Gastroesophageal sphincter (tissue), 4 donors: Measurements from ENCODE around the gene COL2A1. TPM values are rescaled to one million over a fixed set of nuclear protein-coding genes. Genes with fewer than 3 reads are reported as not detected.

Experiments
- ATAC-seq: fragments of 150-250 bp; one replicate; pipeline ENCODE4 v1.9.1; 2016; ENCODE audit warnings: mild to moderate bottlenecking, moderate library complexity
- H3K27ac ChIP-seq, 4 donors: fragments of 200-600 bp; sonication (generic) in 3 of 4; 1 replicate in 3 of 4; 2 replicates in 1 of 4; pipeline ENCODE4 v1.5.1; 2016 to 2019
- H3K27me3 ChIP-seq: fragments of 200-600 bp; sonication (generic); one replicate; pipeline ENCODE4 v1.5.1; 2019
- H3K36me3 ChIP-seq, 2 donors: fragments of 200-600 bp; sonication (generic); one replicate each; pipeline ENCODE4 v1.5.1; 2019; ENCODE audit warnings: control low read depth in 1 of 2
- H3K4me1 ChIP-seq, 3 donors: fragments of 200-600 bp; sonication (generic); 1 replicate in 2 of 3; 2 replicates in 1 of 3; pipeline ENCODE4 v1.5.1; 2016 to 2019; ENCODE audit warnings: control low read depth in 2 of 3
- H3K4me3 ChIP-seq, 2 donors: fragments of 200-600 bp; sonication (generic); one replicate each; pipeline ENCODE4 v1.5.1; 2019; ENCODE audit warnings: mild to moderate bottlenecking in 1 of 2, moderate library complexity in 1 of 2
- H3K9me3 ChIP-seq, 3 donors: fragments of 200-600 bp; sonication (generic); one replicate each; pipeline ENCODE4 v1.5.1; 2017 to 2019; ENCODE audit warnings: control low read depth in 2 of 3
- CTCF ChIP-seq, 4 experiments: fragments of 200-600 bp in 2 of 4; fragments of 450-650 bp in 2 of 4; sonication (generic) in 1 of 4; IDR thresholded peaks; one replicate each; pipeline ENCODE4 v1.5.1; 2017 to 2019; ENCODE audit warnings: antibody characterized with exemption in 4 of 4, mild to moderate bottlenecking in 2 of 4, moderate library complexity in 2 of 4
- EP300 ChIP-seq: sonication (generic); formaldehyde crosslinking; IDR thresholded peaks from one replicate; pipeline ENCODE4 v1.6.1; 2017; ENCODE audit warnings: antibody characterized with exemption, mild to moderate bottlenecking
- POLR2A ChIP-seq, 2 donors: fragments of 450-650 bp; IDR thresholded peaks; one replicate each; pipeline ENCODE4 v1.6.1; 2017; ENCODE audit warnings: antibody characterized with exemption in 2 of 2, mild to moderate bottlenecking in 2 of 2, moderate library complexity in 1 of 2
- POLR2AphosphoS5 ChIP-seq: sonication (generic); formaldehyde crosslinking; IDR thresholded peaks from one replicate; pipeline ENCODE4 v1.6.1; 2017; ENCODE audit warnings: antibody characterized with exemption
- WGBS, 2 donors: methylation state at CpG; one replicate each; pipeline ENCODE4 v1.1.5; 2018; ENCODE audit warnings: low coverage in 1 of 2; 5-methylcytosine and 5-hydroxymethylcytosine counted together
- total RNA-seq, 4 donors: library from RNA; depleted of rRNA; stranded (reverse); fragments of >200 nt; gene quantifications; one replicate each; pipeline ENCODE4 v1.1.0, GENCODE V29; 2016

The COL2A1 gene
- total RNA-seq, 4 donors from 2014 or later, result not detected

GRCh38 chr12:47935184-47935583 lies 69.1 kb downstream of the COL2A1 start:
- peak; percentile 34 for ATAC-seq
- no peaks in the 10 kb centered on the region for H3K36me3 ChIP-seq
- H3K27me3 ChIP-seq, result no peaks in the 10 kb centered on the region
- H3K4me1 ChIP-seq, result no peaks in the 10 kb centered on the region
- TF ChIP-seq POLR2A (IDR thresholded peaks at IDR 0.05) (no peak), POLR2AphosphoS5 (no peak), CTCF (IDR thresholded peaks at IDR 0.05) (no peak)
- no peaks in the 10 kb centered on the region for H3K9me3 ChIP-seq
- no peak overlapping the region for H3K4me3 ChIP-seq
- H3K27ac ChIP-seq, result no peak overlapping the region
- 42 to 45% methylated on average over 5 to 9 of the region's 9 CpGs for WGBS, 2 donors

DNA sequence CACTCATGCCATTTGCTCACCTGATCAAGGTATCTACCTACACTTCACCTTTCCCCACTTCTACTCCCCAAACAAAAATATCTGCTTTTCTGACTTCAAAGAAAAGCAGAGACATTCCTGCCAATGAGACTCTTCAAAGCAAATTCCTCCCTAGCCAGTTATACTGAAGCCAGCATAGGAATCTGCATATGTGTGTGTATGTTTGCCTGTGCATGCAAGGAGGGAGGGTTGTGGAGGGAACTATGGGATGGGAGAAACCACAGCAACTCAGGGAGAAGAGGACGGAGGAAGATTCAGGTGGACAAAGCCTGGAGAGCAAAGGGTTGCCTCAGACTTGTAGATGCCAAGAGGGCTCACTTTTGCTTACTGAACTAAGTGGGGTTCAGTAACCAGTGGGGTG lies 73.1 kb downstream of the COL2A1 start:
- Histone ChIP-seq H3K4me3 (no peak overlapping the region), H3K4me1 (no peaks in the 10 kb centered on the region), H3K9me3 (no peaks in the 10 kb centered on the region), H3K27me3 (peaks cover 7% of the 10 kb centered on the region), H3K36me3 (no peaks in the 10 kb centered on the region), H3K27ac (no peak overlapping the region)
- 83% methylated on average over 1 of the region's 1 CpG; no CpG with 5 or more reads in 1 of the 2 donors for WGBS, 2 donors
- ATAC-seq, result no peak
- TF ChIP-seq CTCF (IDR thresholded peaks at IDR 0.05) (no peak), POLR2A (IDR thresholded peaks at IDR 0.05) (no peak), POLR2AphosphoS5 (no peak), EP300 (no peak)

DNA sequence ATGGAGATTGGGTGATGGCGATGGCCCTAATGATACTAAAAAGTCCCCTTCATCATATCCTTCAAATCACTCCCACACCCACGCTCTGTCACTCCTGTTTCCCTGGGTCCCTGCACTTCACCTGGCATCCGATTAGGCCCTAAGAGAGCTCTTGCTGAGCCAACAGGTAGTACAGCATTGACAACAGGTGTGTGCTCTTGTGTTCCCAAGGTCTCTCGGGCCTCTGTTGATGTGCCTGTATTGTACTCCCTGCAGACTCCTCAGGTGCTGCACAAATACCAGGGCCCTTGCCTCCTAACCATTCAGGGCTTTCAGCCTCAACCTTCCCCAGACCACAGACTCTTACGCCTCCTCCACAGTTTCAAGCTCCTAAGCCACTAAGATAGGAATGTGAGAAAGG lies 73.6 kb downstream of the COL2A1 start:
- Histone ChIP-seq H3K27me3 (peaks cover 7% of the 10 kb centered on the region), H3K4me1 (no peaks in the 10 kb centered on the region), H3K9me3 (no peaks in the 10 kb centered on the region), H3K36me3 (no peaks in the 10 kb centered on the region), H3K4me3 (no peak overlapping the region), H3K27ac (no peak overlapping the region)
- no peak for ATAC-seq
- WGBS, 2 donors, result 78 to 90% methylated on average over 3 to 4 of the region's 5 CpGs
- TF ChIP-seq POLR2AphosphoS5 (no peak), POLR2A (IDR thresholded peaks at IDR 0.05) (no peak), CTCF (IDR thresholded peaks at IDR 0.05) (no peak), EP300 (no peak)

DNA sequence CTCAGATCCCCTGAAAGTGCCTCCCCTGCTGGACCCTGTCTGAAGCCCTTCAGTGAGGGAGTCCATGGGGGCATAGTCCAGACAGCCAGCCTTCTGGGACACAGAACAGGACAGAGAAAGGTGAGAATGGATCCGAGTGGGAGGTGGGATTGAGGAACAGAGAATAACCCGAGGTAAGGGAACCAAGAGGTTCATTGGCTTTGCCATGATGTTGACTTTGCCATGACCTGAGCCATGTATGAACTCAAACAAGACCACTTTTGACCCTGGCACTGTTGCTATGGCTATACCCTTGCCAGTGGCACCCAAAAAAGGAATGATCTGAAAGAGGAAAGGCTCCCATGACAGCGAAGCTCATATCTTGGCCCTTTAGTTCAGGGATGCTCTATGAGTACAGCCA lies 76.9 kb downstream of the COL2A1 start:
- Histone ChIP-seq H3K9me3 (no peaks in the 10 kb centered on the region), H3K27me3 (peaks cover 7% of the 10 kb centered on the region), H3K4me1 (no peaks in the 10 kb centered on the region), H3K36me3 (no peaks in the 10 kb centered on the region), H3K27ac (no peak overlapping the region), H3K4me3 (no peak overlapping the region)
- ATAC-seq, result no peak
- no peak for TF ChIP-seq POLR2A (IDR thresholded peaks at IDR 0.05)
- TF ChIP-seq CTCF (IDR thresholded peaks at IDR 0.05), result no peak
- TF ChIP-seq EP300, result no peak
- TF ChIP-seq POLR2AphosphoS5, result no peak
- 87 to 100% methylated on average over 1 to 3 of the region's 3 CpGs for WGBS, 2 donors

Other genes starting within 250 kb of the COL2A1 start
- 10 to 100 TPM; 19.3 to 56.8 (median 25.5) TPM for gene RAPGEF3, start 245.6 kb downstream of the COL2A1 start, total RNA-seq
- gene SLC48A1, start 231.2 kb downstream of the COL2A1 start, total RNA-seq, result 10 to 100 TPM; 40.7 to 66.8 (median 53.3) TPM
- 10 to 100 TPM; 55.9 to 96.5 (median 59.4) TPM for gene HDAC7, start 184.6 kb downstream of the COL2A1 start, total RNA-seq
- 1 to 10 TPM; 1.2 to 5.5 (median 1.6) TPM for gene VDR, start 99.5 kb downstream of the COL2A1 start, total RNA-seq
- 100 to 1,000 TPM in 2 of 4 donors, 10 to 100 TPM in 2; 67.3 to 156 (median 95.1) TPM for gene TMEM106C, start 40.9 kb downstream of the COL2A1 start, total RNA-seq
- gene SENP1, start 101.6 kb upstream of the COL2A1 start, total RNA-seq, result 10 to 100 TPM; 17.3 to 23.8 (median 20.7) TPM
- gene PFKM, start 114.9 kb upstream of the COL2A1 start, total RNA-seq, result 100 to 1,000 TPM in 1 of 4 donors, 10 to 100 TPM in 3; 64.5 to 105 (median 71.0) TPM
- gene ASB8, start 153.0 kb upstream of the COL2A1 start, total RNA-seq, result 10 to 100 TPM; 37.2 to 41.6 (median 39.1) TPM
- gene CCDC184, start 179.2 kb upstream of the COL2A1 start, total RNA-seq, result 1 to 10 TPM in 1 of 4 donors, under 1 TPM in 2, not detected in 1; 0.13 to 2.5 (median 0.39) TPM
- not detected for gene OR10AD1, start 198.8 kb upstream of the COL2A1 start, total RNA-seq